Stomach (tissue), 9 donors: ENCODE measurements around the gene BFSP1. TPM values are rescaled to one million over a fixed set of nuclear protein-coding genes. Genes with fewer than 3 reads are reported as not detected.

Experiments
- DNase-seq, 2 donors: peaks; one replicate each; pipeline versions ENCODE4 v3.0.0 to v3.0.0-alpha.2; 2013 to 2019
- H3K27ac ChIP-seq, 5 donors: fragments of 200-600 bp in 4 of 5; sonication (generic) in 4 of 5; one replicate each; pipeline ENCODE4 v1.5.1; 2013 to 2019; ENCODE audit warnings: mild to moderate bottlenecking in 1 of 5, moderate library complexity in 1 of 5
- H3K27me3 ChIP-seq, 3 donors: fragments of 200-600 bp; sonication (generic); one replicate each; pipeline ENCODE4 v1.5.1; 2017 to 2019; ENCODE audit warnings: mixed run types in 1 of 3
- H3K36me3 ChIP-seq, 4 donors: fragments of 200-600 bp; sonication (generic); 1 replicate in 3 of 4; 2 replicates in 1 of 4; pipeline ENCODE4 v1.5.1; 2016 to 2019
- H3K4me1 ChIP-seq, 4 donors: fragments of 200-600 bp; sonication (generic); one replicate each; pipeline ENCODE4 v1.5.1; 2016 to 2019
- H3K4me3 ChIP-seq, 4 donors: fragments of 200-600 bp; sonication (generic) in 3 of 4; one replicate each; pipeline ENCODE4 v1.5.1; 2016 to 2019; ENCODE audit warnings: mild to moderate bottlenecking in 1 of 4
- H3K9me3 ChIP-seq, 4 donors: fragments of 200-600 bp; sonication (generic); one replicate each; pipeline ENCODE4 v1.5.1; 2016 to 2019
- EP300 ChIP-seq: sonication (generic); formaldehyde crosslinking; IDR thresholded peaks from one replicate; pipeline ENCODE4 v1.6.1; 2017; ENCODE audit warnings: antibody characterized with exemption
- POLR2A ChIP-seq, 4 donors: fragments of 450-650 bp; IDR thresholded peaks; one replicate each; pipeline ENCODE4 v1.6.1; 2016; ENCODE audit warnings: antibody characterized with exemption in 4 of 4, control low read depth in 2 of 4, mild to moderate bottlenecking in 1 of 4, moderate library complexity in 1 of 4
- POLR2AphosphoS5 ChIP-seq, 3 donors: sonication (generic); formaldehyde crosslinking; IDR thresholded peaks; one replicate each; pipeline ENCODE4 v1.6.1; 2016; ENCODE audit warnings: antibody characterized with exemption in 3 of 3
- WGBS, 5 donors: extraction: QIAGEN DNeasy Blood & Tissue Kit in 3 of 5; methylation state at CpG; one replicate each; pipeline versions ENCODE4 v1.1.5 to v1.1.7; 2013 to 2018; 5-methylcytosine and 5-hydroxymethylcytosine counted together
- intact Hi-C: fragments of 100-400 bp; cut with DNase I; formaldehyde crosslinking; loops from one replicate; pipeline ENCODE4 v1.15.1; 2023; ENCODE audit warnings: low total_unique reads
- polyA plus RNA-seq, 3 donors: library from polyadenylated mRNA; stranded (reverse); fragments of 200-250 nt; gene quantifications; one replicate each; pipeline ENCODE4 v1.2.3, GENCODE V29; 2013
- total RNA-seq, 5 donors: library from RNA; depleted of rRNA; stranded (reverse); fragments of >200 nt; gene quantifications; one replicate each; pipeline versions ENCODE4 v1.1.0 to v1.2.3, GENCODE V29; 2014 to 2016
- TF ChIP-seq, protein P1 (sequence below), 7 experiments: fragments of 450-650 bp in 4 of 7; fragments of 200-600 bp in 3 of 7; sonication (generic) in 3 of 7; IDR thresholded peaks; one replicate each; pipeline ENCODE4 v1.5.1; 2016 to 2019; ENCODE audit warnings: antibody characterized with exemption in 7 of 7, control low read depth in 2 of 7, mild to moderate bottlenecking in 1 of 7
- donor health status: healthy with polysubstance abuse.
- donor health status: Bipolar disorder and iron deficiency.
- donor health status: healthy.

Gene BFSP1
- total and polyA plus RNA-seq, 8 donors, result 0.70 to 7.1 (median 1.7) TPM; not detected in 3

DNA sequence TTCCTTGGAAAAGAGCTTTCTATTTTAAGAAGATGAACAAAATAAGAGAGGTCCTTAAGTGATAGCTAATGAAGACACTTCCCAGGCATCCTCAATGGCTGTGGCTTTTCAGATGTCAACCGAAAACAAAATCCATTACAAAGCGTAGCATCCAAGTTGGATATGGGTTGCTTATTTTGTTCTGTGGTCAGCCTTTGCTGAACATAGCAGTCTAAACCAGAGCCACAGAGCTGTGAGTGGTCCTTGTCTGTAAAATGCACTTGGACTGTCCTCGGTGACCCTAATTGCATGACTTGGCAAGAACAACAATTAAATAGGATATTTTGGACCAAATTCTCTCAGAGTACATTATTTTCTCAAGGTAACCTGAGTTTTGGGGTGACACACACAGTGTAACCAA lies 10.4 kb upstream of the BFSP1 start:
- H3K36me3 ChIP-seq, result no peaks in the 10 kb centered on the region
- no peaks in the 10 kb centered on the region for H3K9me3 ChIP-seq
- H3K27me3 ChIP-seq, result no peaks in the 10 kb centered on the region
- no peak overlapping the region for H3K4me3 ChIP-seq
- intact Hi-C loops, result no loop called here
- no peak for TF ChIP-seq EP300
- TF ChIP-seq POLR2AphosphoS5 (IDR thresholded peaks at IDR 0.05), result no peak
- TF ChIP-seq POLR2A (IDR thresholded peaks at IDR 0.05), result no peak
- TF ChIP-seq, protein P1, sequence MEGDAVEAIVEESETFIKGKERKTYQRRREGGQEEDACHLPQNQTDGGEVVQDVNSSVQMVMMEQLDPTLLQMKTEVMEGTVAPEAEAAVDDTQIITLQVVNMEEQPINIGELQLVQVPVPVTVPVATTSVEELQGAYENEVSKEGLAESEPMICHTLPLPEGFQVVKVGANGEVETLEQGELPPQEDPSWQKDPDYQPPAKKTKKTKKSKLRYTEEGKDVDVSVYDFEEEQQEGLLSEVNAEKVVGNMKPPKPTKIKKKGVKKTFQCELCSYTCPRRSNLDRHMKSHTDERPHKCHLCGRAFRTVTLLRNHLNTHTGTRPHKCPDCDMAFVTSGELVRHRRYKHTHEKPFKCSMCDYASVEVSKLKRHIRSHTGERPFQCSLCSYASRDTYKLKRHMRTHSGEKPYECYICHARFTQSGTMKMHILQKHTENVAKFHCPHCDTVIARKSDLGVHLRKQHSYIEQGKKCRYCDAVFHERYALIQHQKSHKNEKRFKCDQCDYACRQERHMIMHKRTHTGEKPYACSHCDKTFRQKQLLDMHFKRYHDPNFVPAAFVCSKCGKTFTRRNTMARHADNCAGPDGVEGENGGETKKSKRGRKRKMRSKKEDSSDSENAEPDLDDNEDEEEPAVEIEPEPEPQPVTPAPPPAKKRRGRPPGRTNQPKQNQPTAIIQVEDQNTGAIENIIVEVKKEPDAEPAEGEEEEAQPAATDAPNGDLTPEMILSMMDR (IDR thresholded peaks at IDR 0.05), result no peak
- DNase-seq, result no peak
- peaks cover 0 to 52% (median 13%) of the 10 kb centered on the region in 4 donors for H3K4me1 ChIP-seq
- H3K27ac ChIP-seq, result peak overlapping the region in 2 of 5 donors; percentile 34 to 83
- WGBS, 5 donors, result 72 to 90% (median 87%) methylated on average over 3 of the region's 3 CpGs

DNA sequence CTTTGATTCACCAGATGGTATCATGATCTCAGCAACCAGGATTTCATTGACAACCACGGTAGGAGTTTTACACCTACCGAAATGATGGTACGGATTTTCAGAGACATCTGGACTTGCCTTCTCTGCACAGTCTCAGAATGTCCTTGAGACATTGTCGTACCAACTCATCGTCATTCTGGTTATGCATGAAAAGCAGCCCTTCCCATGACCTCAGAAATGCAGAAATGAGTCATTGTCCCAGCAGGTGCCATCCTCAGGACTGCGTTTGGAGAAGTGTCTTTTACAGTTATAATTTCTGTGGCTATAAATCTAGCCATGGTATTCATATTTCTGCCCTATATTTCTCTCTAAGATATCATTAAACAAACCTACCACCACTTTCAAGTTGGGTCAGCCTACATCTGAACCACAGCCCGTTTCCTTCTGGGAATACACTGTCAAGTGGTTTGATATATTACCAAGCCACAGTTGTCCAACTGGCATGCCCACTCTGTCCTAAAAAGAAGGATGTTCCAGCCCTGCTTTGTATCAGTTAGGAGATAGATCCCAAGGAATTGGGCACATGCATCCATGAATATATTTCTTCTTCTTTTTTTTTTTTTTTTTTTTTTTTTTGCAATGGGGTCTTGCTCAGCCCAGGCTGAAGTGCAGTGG lies 7.5 kb upstream of the BFSP1 start:
- H3K36me3 ChIP-seq, result no peaks in the 10 kb centered on the region
- intact Hi-C loops, result loop anchor here (5.0 kb wide), 1 partner anchor 79 kb away; no protein-coding TSS in a partner anchor
- no peak overlapping the region for H3K27ac ChIP-seq
- no peaks in the 10 kb centered on the region for H3K27me3 ChIP-seq
- H3K9me3 ChIP-seq, result no peaks in the 10 kb centered on the region
- no peak for DNase-seq
- TF ChIP-seq, protein P1 (IDR thresholded peaks at IDR 0.05), result no peak
- TF ChIP-seq POLR2AphosphoS5 (IDR thresholded peaks at IDR 0.05) (peak in 1 of 3 donors; percentile 23), POLR2A (IDR thresholded peaks at IDR 0.05) (no peak), EP300 (no peak)
- H3K4me3 ChIP-seq, result no peak overlapping the region
- WGBS, 5 donors, result 61 to 79% (median 63%) methylated on average over 7 of the region's 7 CpGs
- H3K4me1 ChIP-seq, result peaks cover 0 to 31% (median 10%) of the 10 kb centered on the region in 4 donors

DNA sequence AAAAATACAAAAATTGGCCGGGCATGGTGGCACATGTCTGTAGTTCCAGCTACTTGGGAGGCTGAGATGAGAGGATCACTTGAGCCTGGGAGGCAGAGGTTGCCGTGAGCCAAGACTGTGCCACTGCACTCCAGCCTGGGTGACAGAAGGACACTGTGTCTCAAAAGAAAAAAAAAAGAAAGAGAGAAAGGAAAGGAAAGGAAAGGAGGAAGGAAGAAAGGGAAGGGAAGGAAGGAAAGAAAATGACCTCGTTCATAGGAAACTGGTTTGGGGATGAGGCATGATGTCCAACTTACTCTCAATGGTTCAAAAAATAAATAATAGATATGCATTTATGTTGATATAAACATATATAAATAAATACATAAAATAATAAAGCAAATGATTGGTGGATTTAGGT lies 6.8 kb upstream of the BFSP1 start:
- TF ChIP-seq POLR2A (IDR thresholded peaks at IDR 0.05) (no peak), EP300 (no peak), POLR2AphosphoS5 (IDR thresholded peaks at IDR 0.05) (no peak)
- TF ChIP-seq, protein P1 (IDR thresholded peaks at IDR 0.05), result no peak
- Histone ChIP-seq H3K27ac (no peak overlapping the region), H3K4me1 (peaks cover 0 to 25% (median 10%) of the 10 kb centered on the region in 4 donors), H3K36me3 (no peaks in the 10 kb centered on the region), H3K27me3 (no peaks in the 10 kb centered on the region), H3K4me3 (no peak overlapping the region), H3K9me3 (no peaks in the 10 kb centered on the region)
- no peak for DNase-seq
- intact Hi-C loops, result loop anchor here (5.0 kb wide), 1 partner anchor 79 kb away; no protein-coding TSS in a partner anchor
- WGBS, 5 donors, result 78 to 83% (median 80%) methylated on average over 3 of the region's 3 CpGs

DNA sequence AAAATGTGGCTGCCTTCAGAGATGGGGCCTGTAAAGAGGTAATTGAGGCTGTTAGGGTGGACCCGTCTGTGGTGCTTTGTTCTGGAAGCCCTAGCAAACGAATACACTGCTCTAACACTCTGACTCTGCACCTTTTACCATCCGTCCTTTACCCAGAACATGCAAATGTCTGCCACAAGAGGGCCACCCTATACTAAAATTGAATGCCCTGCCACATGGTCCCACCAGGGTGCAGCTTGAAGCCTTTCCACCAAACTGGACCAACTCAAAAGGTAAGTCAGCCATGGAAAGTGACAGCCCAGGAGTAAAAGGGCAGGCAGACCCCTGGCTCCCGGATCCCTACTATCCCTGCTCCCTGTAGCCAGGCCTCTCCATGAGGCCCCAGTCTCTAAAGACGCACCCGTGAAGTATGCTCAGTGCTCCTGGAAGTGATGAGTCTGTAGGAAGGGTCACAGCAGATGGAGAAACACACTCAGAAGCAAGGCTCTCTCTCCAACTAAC lies 5.8 kb upstream of the BFSP1 start:
- TF ChIP-seq EP300 (no peak), POLR2A (IDR thresholded peaks at IDR 0.05) (no peak), POLR2AphosphoS5 (IDR thresholded peaks at IDR 0.05) (peak; percentile 48 to 89 (median 50))
- TF ChIP-seq, protein P1 (IDR thresholded peaks at IDR 0.05), result peak in 6 of 7 experiments; percentile 82 to 99 (median 89)
- Histone ChIP-seq H3K27ac (peak overlapping the region in 2 of 5 donors; percentile 11 to 36), H3K4me1 (peaks cover 0 to 17% (median 7%) of the 10 kb centered on the region in 4 donors), H3K9me3 (no peaks in the 10 kb centered on the region), H3K27me3 (no peaks in the 10 kb centered on the region), H3K4me3 (no peak overlapping the region), H3K36me3 (no peaks in the 10 kb centered on the region)
- peak; percentile 76 to 92 for DNase-seq
- 22 to 29% (median 27%) methylated on average over 6 of the region's 6 CpGs for WGBS, 5 donors
- intact Hi-C loops, result loop anchor here (5.0 kb wide), 1 partner anchor 80 kb away; no protein-coding TSS in a partner anchor
